ENCODE results near the gene SRBD1.

DNA sequence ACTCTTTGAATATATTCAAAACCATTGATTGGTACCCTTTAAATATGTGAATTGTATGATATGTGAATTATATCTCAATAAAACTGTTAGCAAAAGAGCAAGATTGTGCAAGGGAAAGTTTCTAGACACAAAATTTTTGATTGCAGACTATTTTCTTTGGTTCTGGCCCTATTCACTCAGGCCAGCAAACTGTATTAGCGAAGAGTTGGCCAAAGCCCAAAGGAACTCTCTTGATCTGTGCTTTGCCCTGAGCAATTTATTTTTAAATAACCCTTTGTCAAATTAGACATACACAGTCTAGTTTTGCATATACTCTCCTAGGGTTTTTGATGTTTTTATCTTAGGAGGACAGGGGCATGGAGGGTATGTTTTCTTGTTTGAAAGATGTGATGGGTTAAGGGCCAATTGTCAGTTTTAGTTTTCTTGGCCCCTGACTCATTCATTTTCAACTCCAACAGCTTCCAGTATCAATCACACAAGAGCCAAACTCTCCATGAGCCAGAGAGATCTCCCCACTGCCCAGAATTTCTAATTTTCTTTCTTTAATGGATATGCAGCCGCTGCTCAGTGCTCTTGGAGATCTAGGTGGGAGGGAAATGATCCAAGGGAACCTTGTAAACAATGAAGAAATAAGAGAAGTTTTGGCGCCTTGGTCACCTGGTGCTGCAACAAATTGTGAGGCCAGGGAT, 231.5 kb downstream of the SRBD1 start:
- TF ChIP-seq, protein P1, sequence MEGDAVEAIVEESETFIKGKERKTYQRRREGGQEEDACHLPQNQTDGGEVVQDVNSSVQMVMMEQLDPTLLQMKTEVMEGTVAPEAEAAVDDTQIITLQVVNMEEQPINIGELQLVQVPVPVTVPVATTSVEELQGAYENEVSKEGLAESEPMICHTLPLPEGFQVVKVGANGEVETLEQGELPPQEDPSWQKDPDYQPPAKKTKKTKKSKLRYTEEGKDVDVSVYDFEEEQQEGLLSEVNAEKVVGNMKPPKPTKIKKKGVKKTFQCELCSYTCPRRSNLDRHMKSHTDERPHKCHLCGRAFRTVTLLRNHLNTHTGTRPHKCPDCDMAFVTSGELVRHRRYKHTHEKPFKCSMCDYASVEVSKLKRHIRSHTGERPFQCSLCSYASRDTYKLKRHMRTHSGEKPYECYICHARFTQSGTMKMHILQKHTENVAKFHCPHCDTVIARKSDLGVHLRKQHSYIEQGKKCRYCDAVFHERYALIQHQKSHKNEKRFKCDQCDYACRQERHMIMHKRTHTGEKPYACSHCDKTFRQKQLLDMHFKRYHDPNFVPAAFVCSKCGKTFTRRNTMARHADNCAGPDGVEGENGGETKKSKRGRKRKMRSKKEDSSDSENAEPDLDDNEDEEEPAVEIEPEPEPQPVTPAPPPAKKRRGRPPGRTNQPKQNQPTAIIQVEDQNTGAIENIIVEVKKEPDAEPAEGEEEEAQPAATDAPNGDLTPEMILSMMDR (IDR thresholded peaks at IDR 0.05): no peak
- TF ChIP-seq POLR2A (IDR thresholded peaks at IDR 0.05) (no peak), POLR2AphosphoS5 (IDR thresholded peaks at IDR 0.05) (no peak), EP300 (IDR thresholded peaks at IDR 0.05; ENCODE audit: low read depth) (no peak)

Measured in transverse colon (tissue), 4 donors.